HCT116 (cell line): ENCODE measurements around the gene FGD5. TPM values are rescaled to one million over a fixed set of nuclear protein-coding genes. Genes with fewer than 3 reads are reported as not detected.

Source experiments
- ATAC-seq: fragments of 200-7000 bp; cut with Tn5 transposase; 2 replicates; pipeline ENCODE4 v1.9.1; 2020; ENCODE audit warnings: mild to moderate bottlenecking, moderate library complexity
- BruUV-seq: library from RNA; stranded (reverse); fragments of 400-500 nt; replicated peaks from 2 replicates; lab custom pipeline; 2021; lab: Mats Ljungman, UMichigan
- CTCF ChIA-PET: fragments of 300-600 bp; sonication (Branson Sonifier 250); formaldehyde crosslinking; loops from one replicate; lab custom pipeline; 2021; ENCODE audit warnings: antibody characterized with exemption; lab: Charles Lee
- POLR2A ChIA-PET: fragments of 300-600, 350-600 bp; sonication (Branson Sonifier 250); formaldehyde crosslinking; loops from one replicate; lab custom pipeline; 2021; ENCODE audit warnings: antibody characterized with exemption; lab: Charles Lee
- RAD21 ChIA-PET, 2 experiments: fragments of 300-600 bp; sonication (Branson Sonifier 250); formaldehyde crosslinking; loops; one replicate each; lab custom pipeline; 2023; ENCODE audit warnings: low total read pairs in 2 of 2; ENCODE audit not compliant: uncharacterized antibody in 2 of 2, unreplicated experiment in 2 of 2, low non-redundant PET in 1 of 2; lab: Charles Lee
- DNase-seq: peaks from one replicate; pipeline ENCODE4 v3.0.0-alpha.2; 2010; ENCODE audit warnings: low read depth, low spot score
- H2AFZ ChIP-seq: fragments of 200-600 bp; shearing (Covaris generic), sonication (generic); 2 replicates; pipeline ENCODE4 v1.6.1; 2017; ENCODE audit warnings: low read depth, mixed run types, mixed read lengths, antibody characterized with exemption, low read length; ENCODE audit not compliant: poor library complexity, severe bottlenecking
- H3K27ac ChIP-seq: 2 replicates; pipeline ENCODE4 v1.5.1; 2012; ENCODE audit warnings: low read depth, low read length
- H3K27me3 ChIP-seq: fragments of 200-600 bp; sonication (generic); 2 replicates; pipeline ENCODE4 v1.6.1; 2016; ENCODE audit warnings: mixed run types, low read length, mixed read lengths; ENCODE audit not compliant: insufficient read depth
- H3K36me3 ChIP-seq, 2 experiments: fragments of 200-500 bp in 1 of 2; fragments of 200-600 bp in 1 of 2; sonication (Bioruptor generic) in 1 of 2; sonication (generic) in 1 of 2; 2 replicates each; pipeline versions ENCODE4 v1.5.1 to v1.6.1; 2014 to 2016; ENCODE audit warnings: low read length in 2 of 2, inconsistent platforms in 1 of 2, mixed read lengths in 1 of 2, mixed run types in 1 of 2; ENCODE audit not compliant: insufficient read depth in 2 of 2, control insufficient read depth in 1 of 2
- H3K4me1 ChIP-seq, 2 experiments: fragments of 200-600 bp in 1 of 2; sonication (generic) in 1 of 2; 2 replicates each; pipeline versions ENCODE4 v1.5.1 to v1.6.1; 2012 to 2017; ENCODE audit warnings: low read length in 2 of 2, inconsistent platforms in 1 of 2, mild to moderate bottlenecking in 1 of 2, mixed read lengths in 1 of 2, mixed run types in 1 of 2, moderate library complexity in 1 of 2; ENCODE audit not compliant: insufficient read depth in 2 of 2, control insufficient read depth in 1 of 2
- H3K4me2 ChIP-seq: fragments of 200-600 bp; sonication (generic); 2 replicates; pipeline ENCODE4 v1.6.1; 2017; ENCODE audit warnings: mixed run types, low read length, mixed read lengths
- H3K4me3 ChIP-seq, 2 experiments: fragments of 200-600 bp in 1 of 2; sonication (generic) in 1 of 2; replicated peaks in 1 of 2; 2 replicates each; pipeline ENCODE4 v1.5.1; 2011 to 2016; ENCODE audit warnings: low read length in 2 of 2, control low read depth in 1 of 2, low read depth in 1 of 2, mild to moderate bottlenecking in 1 of 2, mixed read lengths in 1 of 2, mixed run types in 1 of 2
- H3K79me2 ChIP-seq: fragments of 200-600 bp; sonication (generic); 2 replicates; pipeline ENCODE4 v1.6.1; 2017; ENCODE audit warnings: mild to moderate bottlenecking, mixed run types, low read length, moderate library complexity, mixed read lengths; ENCODE audit not compliant: insufficient read depth
- H3K9ac ChIP-seq: fragments of 200-600 bp; sonication (generic); 2 replicates; pipeline ENCODE4 v1.6.1; 2016; ENCODE audit warnings: low read length, mixed read lengths
- H3K9me2 ChIP-seq: fragments of 200-600 bp; sonication (generic), shearing (Covaris generic); 2 replicates; pipeline ENCODE4 v1.6.1; 2017; ENCODE audit warnings: mixed run types, mild to moderate bottlenecking, moderate library complexity; ENCODE audit not compliant: insufficient read depth
- H3K9me3 ChIP-seq, 2 experiments: fragments of 200-500 bp in 1 of 2; fragments of 200-600 bp in 1 of 2; sonication (Bioruptor generic) in 1 of 2; sonication (generic) in 1 of 2; 2 replicates each; pipeline ENCODE4 v1.6.1; 2014 to 2017; ENCODE audit warnings: low read length in 2 of 2, mixed read lengths in 2 of 2, inconsistent platforms in 1 of 2, low read depth in 1 of 2, mild to moderate bottlenecking in 1 of 2, mixed run types in 1 of 2, moderate library complexity in 1 of 2; ENCODE audit not compliant: control insufficient read depth in 1 of 2, insufficient read depth in 1 of 2
- H4K20me1 ChIP-seq: fragments of 200-600 bp; sonication (generic), shearing (Covaris generic); 2 replicates; pipeline ENCODE4 v1.6.1; 2017; ENCODE audit warnings: mixed run types, mild to moderate bottlenecking, moderate library complexity; ENCODE audit not compliant: insufficient read depth
- ATF3 ChIP-seq: IDR thresholded peaks from 2 replicates; pipeline ENCODE4 v1.6.1; 2012
- CBX3 ChIP-seq: IDR thresholded peaks from 2 replicates; pipeline ENCODE4 v1.6.1; 2012; ENCODE audit warnings: low read depth
- CEBPB ChIP-seq: IDR thresholded peaks from 2 replicates; pipeline ENCODE4 v1.6.1; 2012; ENCODE audit warnings: low read depth
- CTCF ChIP-seq, 3 experiments: fragments of 200-600 bp in 1 of 3; sonication (generic) in 1 of 3; IDR thresholded peaks in 2 of 3; conservative IDR thresholded peaks in 1 of 3; 2 replicates each; pipeline ENCODE4 v1.5.1; 2012 to 2017; ENCODE audit warnings: low read depth in 2 of 3, low read length in 2 of 3, antibody characterized with exemption in 1 of 3, borderline replicate concordance in 1 of 3, control low read depth in 1 of 3, mild to moderate bottlenecking in 1 of 3, mixed read lengths in 1 of 3, mixed run types in 1 of 3, moderate library complexity in 1 of 3; ENCODE audit not compliant: insufficient read depth in 1 of 3
- EZH2phosphoT487 ChIP-seq: fragments of 200-600 bp; IDR thresholded peaks from 2 replicates; pipeline ENCODE4 v1.6.1; 2018; ENCODE audit warnings: antibody characterized with exemption, borderline replicate concordance
- JUND ChIP-seq: IDR thresholded peaks from 2 replicates; pipeline ENCODE4 v1.6.1; 2012
- MAX ChIP-seq: IDR thresholded peaks from 2 replicates; pipeline ENCODE4 v1.6.1; 2012
- POLR2A ChIP-seq: IDR thresholded peaks from 2 replicates; pipeline ENCODE4 v1.7.0; 2011; ENCODE audit warnings: borderline replicate concordance; ENCODE audit not compliant: insufficient read depth, insufficient read length; ENCODE audit errors: extremely low read depth
- POLR2AphosphoS5 ChIP-seq: IDR thresholded peaks from 2 replicates; pipeline ENCODE4 v1.6.1; 2011; ENCODE audit warnings: mild to moderate bottlenecking, low read depth, low read length, moderate library complexity
- RAD21 ChIP-seq: IDR thresholded peaks from 2 replicates; pipeline ENCODE4 v1.6.1; 2012; ENCODE audit warnings: low read depth, mild to moderate bottlenecking
- SP1 ChIP-seq: IDR thresholded peaks from 2 replicates; pipeline ENCODE4 v1.6.1; 2012; ENCODE audit warnings: low read depth
- SRF ChIP-seq: IDR thresholded peaks from 2 replicates; pipeline ENCODE4 v1.6.1; 2012; ENCODE audit warnings: low read depth
- YY1 ChIP-seq: IDR thresholded peaks from 2 replicates; pipeline ENCODE4 v1.6.1; 2011; ENCODE audit warnings: low read length, low read depth, moderate library complexity, mild to moderate bottlenecking; ENCODE audit not compliant: insufficient replicate concordance; ENCODE audit errors: extremely low read depth
- intact Hi-C: fragments of 100-400 bp; cut with micrococcal nuclease; formaldehyde crosslinking; loops from 2 replicates; pipeline ENCODE4 v1.10.0; 2022
- total RNA-seq: library from RNA; stranded (reverse); gene quantifications from one replicate; pipeline ENCODE4 v1.2.1, GENCODE V29; 2021; ENCODE audit not compliant: unreplicated experiment
- TF ChIP-seq, protein P1 (sequence below): IDR thresholded peaks from 2 replicates; pipeline ENCODE4 v1.6.1; 2011; ENCODE audit warnings: mild to moderate bottlenecking, low read length, moderate library complexity; ENCODE audit not compliant: insufficient replicate concordance; ENCODE audit errors: extremely low read depth
- TF ChIP-seq, protein P2 (sequence below): IDR thresholded peaks from 2 replicates; pipeline ENCODE4 v1.6.1; 2012; ENCODE audit warnings: low read depth

Gene FGD5
- total RNA-seq, 1 experiment from 2014 or later: 0.22 TPM

DNA sequence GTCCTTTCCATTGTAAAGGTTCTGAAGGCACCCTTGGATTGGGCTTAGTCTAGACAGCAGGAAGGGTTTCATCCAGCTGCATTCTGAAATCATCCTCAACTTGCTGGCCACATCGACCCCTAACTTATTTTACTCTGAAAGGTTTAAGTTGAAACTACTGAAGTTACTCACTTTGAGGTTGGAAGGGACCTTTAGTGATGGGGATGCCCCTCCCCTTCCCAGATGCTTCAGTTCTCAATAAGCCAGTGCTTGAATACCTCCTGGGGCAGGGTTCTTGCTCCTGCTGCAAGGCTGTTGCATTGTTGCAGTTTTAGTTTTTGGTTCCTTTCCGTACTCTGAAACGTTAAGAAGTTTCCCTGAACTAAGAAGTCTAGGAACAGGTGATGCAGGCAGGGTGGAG lies 26.4 kb downstream of the FGD5 start:
- no TSS peak for BruUV-seq
- H2AFZ ChIP-seq: no peak overlapping the region
- POLR2A ChIA-PET: no interaction called here
- TF ChIP-seq YY1: no peak
- TF ChIP-seq CEBPB: no peak
- TF ChIP-seq POLR2A: no peak
- TF ChIP-seq MAX: no peak
- TF ChIP-seq POLR2AphosphoS5: no peak
- TF ChIP-seq CTCF (IDR thresholded peaks at IDR 0.05 in 2 of 3, conservative IDR thresholded peaks at IDR 0.05 in 1 of 3; ENCODE audit: borderline replicate concordance in 1 of 3, insufficient read depth in 1 of 3, low read depth in 2 of 3, low read length in 2 of 3): no peak
- TF ChIP-seq, protein P1, sequence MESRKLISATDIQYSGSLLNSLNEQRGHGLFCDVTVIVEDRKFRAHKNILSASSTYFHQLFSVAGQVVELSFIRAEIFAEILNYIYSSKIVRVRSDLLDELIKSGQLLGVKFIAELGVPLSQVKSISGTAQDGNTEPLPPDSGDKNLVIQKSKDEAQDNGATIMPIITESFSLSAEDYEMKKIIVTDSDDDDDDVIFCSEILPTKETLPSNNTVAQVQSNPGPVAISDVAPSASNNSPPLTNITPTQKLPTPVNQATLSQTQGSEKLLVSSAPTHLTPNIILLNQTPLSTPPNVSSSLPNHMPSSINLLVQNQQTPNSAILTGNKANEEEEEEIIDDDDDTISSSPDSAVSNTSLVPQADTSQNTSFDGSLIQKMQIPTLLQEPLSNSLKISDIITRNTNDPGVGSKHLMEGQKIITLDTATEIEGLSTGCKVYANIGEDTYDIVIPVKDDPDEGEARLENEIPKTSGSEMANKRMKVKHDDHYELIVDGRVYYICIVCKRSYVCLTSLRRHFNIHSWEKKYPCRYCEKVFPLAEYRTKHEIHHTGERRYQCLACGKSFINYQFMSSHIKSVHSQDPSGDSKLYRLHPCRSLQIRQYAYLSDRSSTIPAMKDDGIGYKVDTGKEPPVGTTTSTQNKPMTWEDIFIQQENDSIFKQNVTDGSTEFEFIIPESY: no peak
- no peak for TF ChIP-seq CBX3
- no peak for TF ChIP-seq ATF3
- TF ChIP-seq, protein P2, sequence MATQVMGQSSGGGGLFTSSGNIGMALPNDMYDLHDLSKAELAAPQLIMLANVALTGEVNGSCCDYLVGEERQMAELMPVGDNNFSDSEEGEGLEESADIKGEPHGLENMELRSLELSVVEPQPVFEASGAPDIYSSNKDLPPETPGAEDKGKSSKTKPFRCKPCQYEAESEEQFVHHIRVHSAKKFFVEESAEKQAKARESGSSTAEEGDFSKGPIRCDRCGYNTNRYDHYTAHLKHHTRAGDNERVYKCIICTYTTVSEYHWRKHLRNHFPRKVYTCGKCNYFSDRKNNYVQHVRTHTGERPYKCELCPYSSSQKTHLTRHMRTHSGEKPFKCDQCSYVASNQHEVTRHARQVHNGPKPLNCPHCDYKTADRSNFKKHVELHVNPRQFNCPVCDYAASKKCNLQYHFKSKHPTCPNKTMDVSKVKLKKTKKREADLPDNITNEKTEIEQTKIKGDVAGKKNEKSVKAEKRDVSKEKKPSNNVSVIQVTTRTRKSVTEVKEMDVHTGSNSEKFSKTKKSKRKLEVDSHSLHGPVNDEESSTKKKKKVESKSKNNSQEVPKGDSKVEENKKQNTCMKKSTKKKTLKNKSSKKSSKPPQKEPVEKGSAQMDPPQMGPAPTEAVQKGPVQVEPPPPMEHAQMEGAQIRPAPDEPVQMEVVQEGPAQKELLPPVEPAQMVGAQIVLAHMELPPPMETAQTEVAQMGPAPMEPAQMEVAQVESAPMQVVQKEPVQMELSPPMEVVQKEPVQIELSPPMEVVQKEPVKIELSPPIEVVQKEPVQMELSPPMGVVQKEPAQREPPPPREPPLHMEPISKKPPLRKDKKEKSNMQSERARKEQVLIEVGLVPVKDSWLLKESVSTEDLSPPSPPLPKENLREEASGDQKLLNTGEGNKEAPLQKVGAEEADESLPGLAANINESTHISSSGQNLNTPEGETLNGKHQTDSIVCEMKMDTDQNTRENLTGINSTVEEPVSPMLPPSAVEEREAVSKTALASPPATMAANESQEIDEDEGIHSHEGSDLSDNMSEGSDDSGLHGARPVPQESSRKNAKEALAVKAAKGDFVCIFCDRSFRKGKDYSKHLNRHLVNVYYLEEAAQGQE: no peak
- TF ChIP-seq JUND: no peak
- TF ChIP-seq EZH2phosphoT487: no peak
- no peak for TF ChIP-seq SRF
- TF ChIP-seq SP1: no peak
- TF ChIP-seq RAD21: no peak
- CTCF ChIA-PET: no interaction called here
- no peaks in the 10 kb centered on the region for H3K36me3 ChIP-seq
- no peak overlapping the region for H3K4me3 ChIP-seq
- no peak overlapping the region for H3K4me2 ChIP-seq
- RAD21 ChIA-PET: no interaction called here
- H4K20me1 ChIP-seq: no peaks in the 10 kb centered on the region
- H3K9me2 ChIP-seq: no peaks in the 10 kb centered on the region
- H3K4me1 ChIP-seq: peaks cover 10 to 15% of the 10 kb centered on the region in 2 experiments
- ATAC-seq (no peak), DNase-seq (no peak)
- peaks cover 5% of the 10 kb centered on the region; the same call in 1 of the 2 replicates for H3K27me3 ChIP-seq
- H3K9ac ChIP-seq: no peak overlapping the region
- no peaks in the 10 kb centered on the region for H3K79me2 ChIP-seq
- intact Hi-C loops: no loop called here
- no peak overlapping the region for H3K27ac ChIP-seq
- no peaks in the 10 kb centered on the region for H3K9me3 ChIP-seq
